ENCODE results near the gene IMPA2. TPM values are rescaled to one million over a fixed set of nuclear protein-coding genes. Genes with fewer than 3 reads are reported as not detected.
A peak's percentile ranks its signal among the peaks of the same experiment; 100 is the strongest.

Gene IMPA2
- total RNA-seq, 3 donors from 2014 or later (not counting 1 experiment from before 2014, with no cell fraction given) = 2.7 to 6.6 (median 3.6) TPM

- Histone ChIP-seq H3K27me3 (ENCODE audit: control insufficient read depth, insufficient read depth, low read length) (no peaks in the 10 kb centered on the region), H3K4me1 (ENCODE audit: control insufficient read depth, insufficient read depth, low read length) (peaks cover 16% of the 10 kb centered on the region), H3K4me3 (ENCODE audit: low read length) (peak overlapping the region; percentile 51), H3K9me3 (ENCODE audit: control insufficient read depth, insufficient read depth, low read length) (no peaks in the 10 kb centered on the region), H3K36me3 (ENCODE audit: control insufficient read depth, insufficient read depth, low read length) (no peaks in the 10 kb centered on the region), H3K27ac (ENCODE audit: low read length) (peak overlapping the region; percentile 0)
- 18% methylated on average over 11 of the region's 11 CpGs for WGBS (ENCODE audit: insufficient coverage)
- no peaks in the 10 kb centered on the region for H3K9me3 Mint-ChIP-seq
- intact Hi-C loops (cut with micrococcal nuclease) = loop anchor here (10.0 kb wide), 1 partner anchor 395 kb away; the partner anchor contains the start of gene AFG3L2
- H3K36me3 Mint-ChIP-seq = no peaks in the 10 kb centered on the region
- no peaks in the 10 kb centered on the region for H3K27me3 Mint-ChIP-seq (ENCODE audit: low read depth in 2 of 2)
- peak overlapping the region; percentile 51 to 79 for H3K27ac Mint-ChIP-seq
- no peak for DNase-seq
- no peak for ATAC-seq
- TF ChIP-seq CTCF (IDR thresholded peaks at IDR 0.05) = no peak
- H3K4me1 Mint-ChIP-seq = peaks cover 6 to 18% of the 10 kb centered on the region in 2 donors
- H3K4me3 Mint-ChIP-seq = peak overlapping the region; percentile 87
Observed at GRCh38 chr18:11980163-11980493, 1.2 kb upstream of the IMPA2 start.

- ATAC-seq (peak; percentile 87 to 95 (median 88)), DNase-seq (peak; percentile 81 to 97)
- no peak for TF ChIP-seq CTCF (IDR thresholded peaks at IDR 0.05)
- Mint-ChIP-seq H3K27ac (peak overlapping the region; percentile 51 to 79), H3K36me3 (no peaks in the 10 kb centered on the region), H3K9me3 (no peaks in the 10 kb centered on the region), H3K4me3 (peak overlapping the region; percentile 87), H3K4me1 (peaks cover 6 to 18% of the 10 kb centered on the region in 2 donors), H3K27me3 (ENCODE audit: low read depth in 2 of 2) (no peaks in the 10 kb centered on the region)
- Histone ChIP-seq H3K9me3 (ENCODE audit: control insufficient read depth, insufficient read depth, low read length) (no peaks in the 10 kb centered on the region), H3K4me3 (ENCODE audit: low read length) (peak overlapping the region; percentile 51), H3K27ac (ENCODE audit: low read length) (peak overlapping the region; percentile 0), H3K36me3 (ENCODE audit: control insufficient read depth, insufficient read depth, low read length) (no peaks in the 10 kb centered on the region), H3K4me1 (ENCODE audit: control insufficient read depth, insufficient read depth, low read length) (peaks cover 16% of the 10 kb centered on the region), H3K27me3 (ENCODE audit: control insufficient read depth, insufficient read depth, low read length) (no peaks in the 10 kb centered on the region)
- under 1% methylated on average over 76 of the region's 76 CpGs for WGBS (ENCODE audit: insufficient coverage)
- intact Hi-C loops (cut with micrococcal nuclease) = loop anchor here (10.0 kb wide), 1 partner anchor 394 kb away; the partner anchor contains the start of gene AFG3L2
Observed at GRCh38 chr18:11980494-11981191, 664 bp upstream of the IMPA2 start.

- Mint-ChIP-seq H3K4me3 (peak overlapping the region; percentile 87), H3K27ac (peak overlapping the region in 1 of 2 donors; percentile 52), H3K36me3 (no peaks in the 10 kb centered on the region), H3K4me1 (peaks cover 6 to 18% of the 10 kb centered on the region in 2 donors), H3K27me3 (ENCODE audit: low read depth in 2 of 2) (no peaks in the 10 kb centered on the region), H3K9me3 (no peaks in the 10 kb centered on the region)
- peaks cover 16% of the 10 kb centered on the region for H3K4me1 ChIP-seq (ENCODE audit: control insufficient read depth, insufficient read depth, low read length)
- peak overlapping the region; percentile 34 for H3K4me3 ChIP-seq (ENCODE audit: low read length)
- no peaks in the 10 kb centered on the region for H3K36me3 ChIP-seq (ENCODE audit: control insufficient read depth, insufficient read depth, low read length)
- under 1% methylated on average over 71 of the region's 71 CpGs for WGBS (ENCODE audit: insufficient coverage)
- DNase-seq = peak; percentile 20 to 41
- no peaks in the 10 kb centered on the region for H3K27me3 ChIP-seq (ENCODE audit: control insufficient read depth, insufficient read depth, low read length)
- no peaks in the 10 kb centered on the region for H3K9me3 ChIP-seq (ENCODE audit: control insufficient read depth, insufficient read depth, low read length)
- intact Hi-C loops (cut with micrococcal nuclease) = loop anchor here (10.0 kb wide), 1 partner anchor 393 kb away; the partner anchor contains the start of gene AFG3L2
- no peak for TF ChIP-seq CTCF (IDR thresholded peaks at IDR 0.05)
- peak; percentile 2 to 4 (median 3) for ATAC-seq
- H3K27ac ChIP-seq (ENCODE audit: low read length) = no peak overlapping the region
Observed at GRCh38 chr18:11981543-11982366, 448 bp downstream of the IMPA2 start.

Measured in natural killer cell (primary cell).